Erythroblast (primary cell): ENCODE measurements around the gene TICRR.

Source experiments
- GATA1 ChIP-seq: IDR thresholded peaks from 2 replicates; pipeline ENCODE4 v1.6.1; 2011; ENCODE audit warnings: low read depth, mild to moderate bottlenecking, control low read depth, low read length, moderate library complexity
- POLR2A ChIP-seq: IDR thresholded peaks from 2 replicates; pipeline ENCODE4 v1.6.1; 2011; ENCODE audit warnings: mild to moderate bottlenecking, low read length

- TF ChIP-seq POLR2A, result no peak
- TF ChIP-seq GATA1, result no peak
Measured at GRCh38 chr15:89653578-89653977, 78.3 kb downstream of the TICRR start.
